Activated T-helper 1 cell treated with anti-CD3 and anti-CD28 coated beads, Interleukin-12 subunit alpha, Interleukin-12 subunit beta, Interleukin-2, Interleukin-4 antibody, amounts not matched to agents 30 ng/mL and 10 ng/mL and 1 ng/mL, durations not matched to agents 14 hours and 24 hours and 36 hours (primary cell): ENCODE data around the gene SSX3. TPM values are rescaled to one million over a fixed set of nuclear protein-coding genes. Genes with fewer than 3 reads are reported as not detected.
"Not testable (repeated sequence)": the region's sequence is repeated elsewhere in the genome, so short reads cannot be mapped to it uniquely, and the experiment has no call there.

Experiments used
- DNase-seq: peaks from one replicate; pipeline ENCODE4 v3.0.0; 2021; ENCODE audit warnings: low spot score
- H3K27ac Mint-ChIP-seq: one replicate; pipeline ENCODE4 v1.8.0; 2021; ENCODE audit warnings: mild to moderate bottlenecking, mixed read lengths
- H3K27me3 Mint-ChIP-seq: one replicate; pipeline ENCODE4 v1.8.0; 2022; ENCODE audit warnings: mild to moderate bottlenecking, moderate library complexity, mixed read lengths; ENCODE audit not compliant: insufficient read depth
- H3K36me3 Mint-ChIP-seq: one replicate; pipeline ENCODE4 v1.8.0; 2021; ENCODE audit warnings: low read depth, mixed read lengths
- H3K4me1 Mint-ChIP-seq: one replicate; pipeline ENCODE4 v1.8.0; 2021; ENCODE audit warnings: low read depth, mixed read lengths
- H3K4me3 Mint-ChIP-seq: one replicate; pipeline ENCODE4 v1.8.0; 2021; ENCODE audit warnings: mild to moderate bottlenecking, moderate library complexity, mixed read lengths
- H3K9me3 Mint-ChIP-seq: one replicate; pipeline ENCODE4 v1.8.0; 2021; ENCODE audit warnings: mixed read lengths
- intact Hi-C: fragments of 100-400 bp; cut with micrococcal nuclease; formaldehyde crosslinking; loops from one replicate; pipeline ENCODE4 v1.15.1; 2024
- total RNA-seq: library from RNA; stranded (reverse); gene quantifications from 2 replicates; pipeline ENCODE4 v1.2.3, GENCODE V29; 2022

SSX3 gene, protein sequence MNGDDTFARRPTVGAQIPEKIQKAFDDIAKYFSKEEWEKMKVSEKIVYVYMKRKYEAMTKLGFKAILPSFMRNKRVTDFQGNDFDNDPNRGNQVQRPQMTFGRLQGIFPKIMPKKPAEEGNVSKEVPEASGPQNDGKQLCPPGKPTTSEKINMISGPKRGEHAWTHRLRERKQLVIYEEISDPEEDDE
- not detected in 2 replicates for total RNA-seq

GRCh38 chrX:48356315-48357094 is at the start of gene SSX3:
SSX3 (minus strand) TSS chrX:48356703; CDS start chrX:48355249, 1,454 bp downstream.
- H3K4me1 Mint-ChIP-seq, H3K27ac Mint-ChIP-seq, DNase-seq, H3K9me3 Mint-ChIP-seq, intact Hi-C loops, H3K27me3 Mint-ChIP-seq, H3K36me3 Mint-ChIP-seq, H3K4me3 Mint-ChIP-seq: not testable (repeated sequence)

DNA sequence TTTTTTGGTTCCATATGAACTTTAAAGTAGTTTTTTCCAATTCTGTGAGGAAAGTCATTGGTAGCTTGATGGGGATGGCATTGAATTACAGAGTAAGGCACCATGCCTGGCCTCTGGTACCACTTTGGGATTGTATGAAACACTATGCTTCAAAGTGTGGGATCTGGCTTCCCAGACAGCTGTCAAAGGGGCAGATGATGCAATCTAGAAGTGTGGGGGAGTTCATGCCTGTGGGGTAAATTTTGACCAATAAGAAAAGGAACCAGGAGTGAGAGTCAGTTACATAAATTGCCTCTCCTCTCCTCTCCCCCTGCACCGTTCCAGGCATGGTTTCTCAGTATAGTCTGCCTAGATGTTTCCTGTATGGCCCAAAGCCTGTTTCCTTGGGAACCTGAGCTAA is 41.3 kb upstream of the SSX3 start:
- H3K27ac Mint-ChIP-seq, H3K4me1 Mint-ChIP-seq, H3K9me3 Mint-ChIP-seq, H3K36me3 Mint-ChIP-seq, H3K27me3 Mint-ChIP-seq, DNase-seq, intact Hi-C loops, H3K4me3 Mint-ChIP-seq: not testable (repeated sequence)

GRCh38 chrX:48396931-48397330 is 40.4 kb upstream of the SSX3 start:
- H3K27ac Mint-ChIP-seq, intact Hi-C loops, DNase-seq, H3K4me3 Mint-ChIP-seq, H3K27me3 Mint-ChIP-seq, H3K36me3 Mint-ChIP-seq, H3K9me3 Mint-ChIP-seq, H3K4me1 Mint-ChIP-seq: not testable (repeated sequence)

- intact Hi-C loops, H3K4me3 Mint-ChIP-seq, H3K27me3 Mint-ChIP-seq, H3K9me3 Mint-ChIP-seq, H3K36me3 Mint-ChIP-seq, H3K27ac Mint-ChIP-seq, DNase-seq, H3K4me1 Mint-ChIP-seq: not testable (repeated sequence)
Measured at GRCh38 chrX:48383239-48383638, 26.7 kb upstream of the SSX3 start, which contains the start of gene SSX4. SSX4 (plus strand) TSS chrX:48383539; CDS start chrX:48384054, 515 bp downstream.

- H3K4me3 Mint-ChIP-seq, intact Hi-C loops, H3K4me1 Mint-ChIP-seq, H3K36me3 Mint-ChIP-seq, H3K27me3 Mint-ChIP-seq, H3K9me3 Mint-ChIP-seq, DNase-seq, H3K27ac Mint-ChIP-seq: not testable (repeated sequence)
Measured at GRCh38 chrX:48370408-48370807, 13.9 kb upstream of the SSX3 start.

DNA sequence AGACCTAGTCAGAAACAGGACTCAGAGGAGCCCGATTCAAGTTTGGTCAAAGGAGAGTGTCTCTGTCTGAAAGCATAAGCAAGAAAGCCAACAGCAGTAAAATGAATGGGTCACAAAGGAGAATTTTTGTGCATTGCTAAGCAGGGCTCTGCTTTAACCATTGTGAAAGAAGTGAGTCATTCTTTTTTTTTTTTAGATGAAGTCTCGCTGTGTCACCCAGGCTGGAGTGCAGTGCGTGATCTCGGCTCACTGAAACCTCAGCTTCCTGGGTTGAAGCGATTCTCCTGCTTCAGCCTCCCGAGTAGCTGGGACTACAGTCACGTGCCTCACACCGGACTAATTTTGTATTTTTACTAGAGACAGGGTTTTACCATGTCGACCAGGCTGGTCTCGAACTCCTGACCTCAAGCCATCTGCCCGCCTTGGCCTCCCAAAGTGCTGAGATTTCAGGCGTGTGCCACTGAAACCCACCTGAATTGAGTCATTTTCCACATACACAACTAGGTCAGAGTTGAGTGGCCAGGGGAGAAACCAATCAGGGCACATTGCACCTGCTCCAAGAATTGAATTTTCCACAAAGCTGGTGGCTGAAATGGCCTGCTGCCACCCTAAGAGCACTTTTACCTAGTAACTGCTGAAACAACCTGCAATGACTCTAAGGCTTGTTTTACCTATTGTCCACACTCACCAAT is 11.4 kb upstream of the SSX3 start:
- H3K9me3 Mint-ChIP-seq, H3K27me3 Mint-ChIP-seq, H3K27ac Mint-ChIP-seq, H3K4me3 Mint-ChIP-seq, DNase-seq, intact Hi-C loops, H3K36me3 Mint-ChIP-seq, H3K4me1 Mint-ChIP-seq: not testable (repeated sequence)

GRCh38 chrX:48359281-48359680 is 2.8 kb upstream of the SSX3 start:
- DNase-seq, H3K27me3 Mint-ChIP-seq, H3K9me3 Mint-ChIP-seq, H3K27ac Mint-ChIP-seq, H3K4me1 Mint-ChIP-seq, H3K36me3 Mint-ChIP-seq, H3K4me3 Mint-ChIP-seq, intact Hi-C loops: not testable (repeated sequence)

- no peaks in the 10 kb centered on the region for H3K4me1 Mint-ChIP-seq
- no peaks in the 10 kb centered on the region for H3K9me3 Mint-ChIP-seq
- H3K27me3 Mint-ChIP-seq, result no peaks in the 10 kb centered on the region
- H3K4me3 Mint-ChIP-seq, result no peak overlapping the region
- intact Hi-C loops, result no loop called here
- H3K36me3 Mint-ChIP-seq, result no peaks in the 10 kb centered on the region
- no peak for DNase-seq
- no peak overlapping the region for H3K27ac Mint-ChIP-seq
Measured at GRCh38 chrX:48357681-48358080, 1.2 kb upstream of the SSX3 start.

DNA sequence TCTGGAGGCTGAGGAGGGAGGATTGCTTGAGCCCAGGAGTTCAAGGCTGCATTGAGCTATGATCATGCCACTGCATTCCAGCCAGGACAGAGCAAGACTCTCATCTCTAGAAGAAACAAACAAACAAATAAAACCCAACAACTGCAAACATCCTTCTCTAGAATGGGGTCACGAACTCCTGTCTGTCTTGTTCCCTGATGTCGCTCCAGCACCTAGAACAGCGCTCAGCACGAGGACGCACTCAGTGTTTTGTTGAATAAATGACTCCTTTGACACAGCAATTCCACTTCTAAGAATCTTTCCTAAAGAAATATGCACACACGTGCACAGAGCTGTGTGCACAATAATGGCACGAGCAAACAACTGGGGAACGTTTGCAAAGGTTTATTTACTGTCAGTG is 10.4 kb downstream of the SSX3 start:
- DNase-seq, intact Hi-C loops: not testable (repeated sequence)

GRCh38 chrX:48313996-48314395 is 42.5 kb downstream of the SSX3 start:
- H3K27me3 Mint-ChIP-seq, H3K4me1 Mint-ChIP-seq, DNase-seq, H3K36me3 Mint-ChIP-seq, H3K4me3 Mint-ChIP-seq, intact Hi-C loops, H3K9me3 Mint-ChIP-seq, H3K27ac Mint-ChIP-seq: not testable (repeated sequence)

More for the DNA sequence above, 10.4 kb downstream of the SSX3 start:
- H3K4me1 Mint-ChIP-seq, H3K4me3 Mint-ChIP-seq, H3K9me3 Mint-ChIP-seq, H3K27me3 Mint-ChIP-seq, H3K36me3 Mint-ChIP-seq, H3K27ac Mint-ChIP-seq: not testable (repeated sequence)

GRCh38 chrX:48306175-48306574 is 50.3 kb downstream of the SSX3 start:
- no peaks in the 10 kb centered on the region for H3K27me3 Mint-ChIP-seq
- no peaks in the 10 kb centered on the region for H3K9me3 Mint-ChIP-seq
- H3K27ac Mint-ChIP-seq, result no peak overlapping the region
- no peaks in the 10 kb centered on the region for H3K36me3 Mint-ChIP-seq
- no peaks in the 10 kb centered on the region for H3K4me1 Mint-ChIP-seq
- H3K4me3 Mint-ChIP-seq, result no peak overlapping the region
- no peak for DNase-seq
- intact Hi-C loops, result no loop called here
